GM12873 (cell line): ENCODE results near the gene OSM.

Source experiments
- TF ChIP-seq, protein P1 (sequence below): IDR thresholded peaks from 2 replicates; pipeline ENCODE4 v1.5.1; 2012; ENCODE audit warnings: low read depth, mild to moderate bottlenecking, moderate library complexity, low read length, control low read depth; ENCODE audit not compliant: insufficient read depth; ENCODE audit errors: missing control alignments

Gene OSM

DNA sequence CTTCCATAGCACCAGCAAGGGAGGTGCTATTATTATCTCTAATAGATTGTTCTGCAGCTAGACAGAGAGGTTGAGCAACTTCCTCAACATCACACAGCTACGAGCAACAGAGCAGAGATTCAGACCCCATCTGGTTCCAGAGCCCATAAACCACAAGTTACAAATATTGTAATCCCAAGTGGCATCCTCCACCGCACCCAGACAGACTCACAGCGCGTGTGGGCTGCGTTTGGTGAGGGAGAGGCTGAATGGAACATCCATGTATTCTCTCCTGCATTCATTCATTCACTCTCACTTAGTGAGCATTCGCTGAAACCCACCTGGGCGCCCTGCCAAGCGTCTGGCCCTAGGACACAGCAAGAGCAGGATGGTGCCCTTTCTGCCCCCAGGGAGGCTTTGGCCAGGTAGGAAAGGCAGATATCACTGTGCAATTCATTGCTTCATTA lies 53.6 kb downstream of the OSM start:
- TF ChIP-seq, protein P1, sequence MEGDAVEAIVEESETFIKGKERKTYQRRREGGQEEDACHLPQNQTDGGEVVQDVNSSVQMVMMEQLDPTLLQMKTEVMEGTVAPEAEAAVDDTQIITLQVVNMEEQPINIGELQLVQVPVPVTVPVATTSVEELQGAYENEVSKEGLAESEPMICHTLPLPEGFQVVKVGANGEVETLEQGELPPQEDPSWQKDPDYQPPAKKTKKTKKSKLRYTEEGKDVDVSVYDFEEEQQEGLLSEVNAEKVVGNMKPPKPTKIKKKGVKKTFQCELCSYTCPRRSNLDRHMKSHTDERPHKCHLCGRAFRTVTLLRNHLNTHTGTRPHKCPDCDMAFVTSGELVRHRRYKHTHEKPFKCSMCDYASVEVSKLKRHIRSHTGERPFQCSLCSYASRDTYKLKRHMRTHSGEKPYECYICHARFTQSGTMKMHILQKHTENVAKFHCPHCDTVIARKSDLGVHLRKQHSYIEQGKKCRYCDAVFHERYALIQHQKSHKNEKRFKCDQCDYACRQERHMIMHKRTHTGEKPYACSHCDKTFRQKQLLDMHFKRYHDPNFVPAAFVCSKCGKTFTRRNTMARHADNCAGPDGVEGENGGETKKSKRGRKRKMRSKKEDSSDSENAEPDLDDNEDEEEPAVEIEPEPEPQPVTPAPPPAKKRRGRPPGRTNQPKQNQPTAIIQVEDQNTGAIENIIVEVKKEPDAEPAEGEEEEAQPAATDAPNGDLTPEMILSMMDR, result no peak
